Panc1 (cell line): ENCODE measurements around the gene PSRC1. TPM values are rescaled to one million over a fixed set of nuclear protein-coding genes. Genes with fewer than 3 reads are reported as not detected.
"Not testable (repeated sequence)": the region's sequence is repeated elsewhere in the genome, so short reads cannot be mapped to it uniquely, and the experiment has no call there.

Experiments used
- ATAC-seq: fragments of 200-7000 bp; cut with Tn5 transposase; 2 replicates; pipeline ENCODE4 v1.9.1; 2020; ENCODE audit warnings: mild to moderate bottlenecking, moderate library complexity
- BruUV-seq: library from RNA; stranded (reverse); fragments of 400-500 nt; replicated peaks from 2 replicates; lab custom pipeline; 2021; lab: Mats Ljungman, UMichigan
- CTCF ChIA-PET: fragments of 300-600 bp; sonication (Branson Sonifier 250); formaldehyde crosslinking; loops from one replicate; lab custom pipeline; 2022; ENCODE audit warnings: antibody characterized with exemption; lab: Charles Lee
- POLR2A ChIA-PET: fragments of 300-600 bp; sonication (Branson Sonifier 250); formaldehyde crosslinking; loops from one replicate; lab custom pipeline; 2022; ENCODE audit warnings: antibody characterized with exemption; lab: Charles Lee
- DNase-seq: peaks from one replicate; pipeline ENCODE4 v3.0.0-alpha.2; 2010; ENCODE audit warnings: low read depth, low spot score
- H3K27ac ChIP-seq: 2 replicates; pipeline ENCODE4 v1.5.1; 2011; ENCODE audit warnings: mild to moderate bottlenecking, low read length, inconsistent platforms
- H3K27me3 ChIP-seq: fragments of 200-500 bp; sonication (Bioruptor generic); 2 replicates; pipeline ENCODE4 v1.6.0; 2014; ENCODE audit warnings: low read length, inconsistent platforms; ENCODE audit not compliant: control insufficient read depth, insufficient read depth
- H3K36me3 ChIP-seq: fragments of 200-500 bp; sonication (Bioruptor generic); 2 replicates; pipeline ENCODE4 v1.5.1; 2014; ENCODE audit warnings: inconsistent platforms, mild to moderate bottlenecking, low read length, moderate library complexity; ENCODE audit not compliant: control insufficient read depth, insufficient read depth
- H3K4me1 ChIP-seq: 2 replicates; pipeline ENCODE4 v1.5.1; 2011; ENCODE audit warnings: inconsistent platforms, mild to moderate bottlenecking, low read length, moderate library complexity; ENCODE audit not compliant: control insufficient read depth, insufficient read depth
- H3K4me3 ChIP-seq, 2 experiments: 2 replicates each; pipeline ENCODE4 v1.5.1; 2011 to 2012; ENCODE audit warnings: low read depth in 2 of 2, low read length in 2 of 2, mild to moderate bottlenecking in 2 of 2, inconsistent platforms in 1 of 2, moderate library complexity in 1 of 2
- H3K9me3 ChIP-seq: fragments of 200-500 bp; sonication (Bioruptor generic); 2 replicates; pipeline ENCODE4 v1.5.1; 2014; ENCODE audit warnings: low read depth, mild to moderate bottlenecking, inconsistent platforms, low read length, moderate library complexity; ENCODE audit not compliant: control insufficient read depth, insufficient read depth
- POLR2AphosphoS5 ChIP-seq: IDR thresholded peaks from 2 replicates; pipeline ENCODE4 v1.6.1; 2012; ENCODE audit warnings: mild to moderate bottlenecking, low read depth, low read length, moderate library complexity
- REST ChIP-seq, 2 experiments: IDR thresholded peaks; 2 replicates each; pipeline ENCODE4 v1.6.1; 2011 to 2012; ENCODE audit warnings: low read depth in 2 of 2, control low read depth in 1 of 2, low read length in 1 of 2, mild to moderate bottlenecking in 1 of 2, moderate library complexity in 1 of 2; ENCODE audit not compliant: insufficient read depth in 1 of 2
- SIN3A ChIP-seq: IDR thresholded peaks from 2 replicates; pipeline ENCODE4 v1.6.1; 2012; ENCODE audit warnings: low read depth, mild to moderate bottlenecking, low read length, moderate library complexity, borderline replicate concordance; ENCODE audit not compliant: insufficient read depth
- TCF7L2 ChIP-seq: IDR thresholded peaks from 2 replicates; pipeline ENCODE4 v1.6.1; 2011; ENCODE audit warnings: mild to moderate bottlenecking, low read depth, low read length, inconsistent platforms
- in situ Hi-C: cut with HindIII; loops from 2 replicates; pipeline ENCODE4 v1.10.0; 2016; ENCODE audit warnings: low sequenced_read_pairs, low pct_unique_long_range_greater_than_20kb
- intact Hi-C: fragments of 100-400 bp; cut with micrococcal nuclease; formaldehyde crosslinking; loops from one replicate; pipeline ENCODE4 v1.10.0; 2022; ENCODE audit not compliant: unreplicated experiment
- total RNA-seq: library from RNA; stranded (reverse); gene quantifications from one replicate; pipeline ENCODE4 v1.2.1, GENCODE V29; 2021; ENCODE audit not compliant: unreplicated experiment
- TF ChIP-seq, protein P1 (sequence below): fragments of 450-650 bp; IDR thresholded peaks from 2 replicates; pipeline ENCODE4 v1.5.1; 2017; ENCODE audit warnings: mild to moderate bottlenecking

The PSRC1 gene
- total RNA-seq, 1 experiment from 2014 or later = 40.6 TPM

DNA sequence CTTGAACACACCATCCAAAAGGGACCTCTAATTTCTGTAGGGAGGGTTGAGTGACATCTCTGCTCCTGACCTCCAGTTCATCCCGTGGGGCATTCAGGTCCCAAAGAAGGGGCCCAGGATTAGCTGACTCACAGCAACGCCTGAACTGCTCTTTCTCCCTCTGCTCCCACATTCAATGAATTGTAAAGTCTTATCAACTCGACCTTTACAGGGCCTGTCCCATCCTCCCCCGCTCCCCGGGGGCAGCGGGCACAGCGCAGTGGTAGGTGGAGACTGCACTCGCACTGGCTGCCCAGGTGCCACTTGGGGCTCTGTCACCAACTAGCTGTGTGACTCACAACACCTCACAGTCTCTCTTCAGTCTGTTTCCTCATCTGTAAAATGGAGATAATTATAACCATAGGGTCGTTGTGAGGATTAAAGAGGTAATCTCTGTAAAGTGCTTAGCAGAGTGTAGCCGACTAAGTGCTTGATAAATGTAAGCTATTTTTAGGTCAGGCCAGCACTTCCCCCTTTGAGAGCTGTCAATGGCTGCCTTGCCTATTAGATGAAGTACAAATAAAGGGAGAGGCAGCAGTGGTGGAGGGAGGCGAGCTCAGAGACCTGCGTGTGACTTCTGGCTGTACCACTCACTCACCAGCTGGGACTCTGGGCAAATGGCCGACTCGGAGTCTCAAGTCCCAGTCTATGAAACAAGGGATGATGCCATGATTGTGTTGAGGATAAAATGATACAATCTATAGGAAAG, 24.5 kb upstream of the PSRC1 start:
- no peaks in the 10 kb centered on the region for H3K27me3 ChIP-seq
- ATAC-seq (no peak), DNase-seq (no peak)
- intact Hi-C loops = no loop called here
- no peaks in the 10 kb centered on the region for H3K9me3 ChIP-seq
- no TSS peak for BruUV-seq
- ChIA-PET POLR2A (interaction anchor here (0.6 kb wide), 1 partner anchor 11 kb away, joined by 3 read pairs; no protein-coding TSS in a partner anchor), CTCF (no interaction called here)
- TF ChIP-seq SIN3A = no peak
- TF ChIP-seq, protein P1, sequence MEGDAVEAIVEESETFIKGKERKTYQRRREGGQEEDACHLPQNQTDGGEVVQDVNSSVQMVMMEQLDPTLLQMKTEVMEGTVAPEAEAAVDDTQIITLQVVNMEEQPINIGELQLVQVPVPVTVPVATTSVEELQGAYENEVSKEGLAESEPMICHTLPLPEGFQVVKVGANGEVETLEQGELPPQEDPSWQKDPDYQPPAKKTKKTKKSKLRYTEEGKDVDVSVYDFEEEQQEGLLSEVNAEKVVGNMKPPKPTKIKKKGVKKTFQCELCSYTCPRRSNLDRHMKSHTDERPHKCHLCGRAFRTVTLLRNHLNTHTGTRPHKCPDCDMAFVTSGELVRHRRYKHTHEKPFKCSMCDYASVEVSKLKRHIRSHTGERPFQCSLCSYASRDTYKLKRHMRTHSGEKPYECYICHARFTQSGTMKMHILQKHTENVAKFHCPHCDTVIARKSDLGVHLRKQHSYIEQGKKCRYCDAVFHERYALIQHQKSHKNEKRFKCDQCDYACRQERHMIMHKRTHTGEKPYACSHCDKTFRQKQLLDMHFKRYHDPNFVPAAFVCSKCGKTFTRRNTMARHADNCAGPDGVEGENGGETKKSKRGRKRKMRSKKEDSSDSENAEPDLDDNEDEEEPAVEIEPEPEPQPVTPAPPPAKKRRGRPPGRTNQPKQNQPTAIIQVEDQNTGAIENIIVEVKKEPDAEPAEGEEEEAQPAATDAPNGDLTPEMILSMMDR = no peak
- no peak for TF ChIP-seq POLR2AphosphoS5
- no peak for TF ChIP-seq REST (IDR thresholded peaks at IDR 0.05; ENCODE audit: insufficient read depth in 1 of 2, low read depth in 2 of 2, low read length in 1 of 2)
- no peak for TF ChIP-seq TCF7L2
- H3K4me3 ChIP-seq = no peak overlapping the region
- in situ Hi-C loops = no loop called here
- no peaks in the 10 kb centered on the region for H3K36me3 ChIP-seq
- H3K27ac ChIP-seq = no peak overlapping the region
- H3K4me1 ChIP-seq = no peaks in the 10 kb centered on the region

DNA sequence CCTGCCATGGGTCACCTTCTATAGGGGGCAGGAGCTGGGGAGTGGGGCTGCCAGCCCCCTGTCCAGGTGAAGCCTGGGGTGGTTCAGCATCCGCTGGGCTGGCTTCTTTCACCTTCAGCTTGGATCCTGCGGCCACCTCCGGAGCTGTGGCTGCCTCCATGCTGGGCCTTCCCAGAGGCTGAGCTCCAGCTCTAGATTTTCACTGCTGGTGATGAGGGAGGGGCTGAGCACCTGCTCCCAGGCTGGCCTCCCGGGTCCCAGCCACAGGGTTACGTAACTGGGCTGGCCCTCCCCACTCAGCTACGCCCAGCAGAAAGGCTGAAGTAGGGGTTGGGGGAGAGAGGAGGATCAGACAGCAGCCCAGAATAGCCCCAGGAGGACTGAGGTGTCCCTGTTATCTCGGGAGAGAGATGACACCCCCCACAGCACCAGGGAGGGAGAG, 23.9 kb upstream of the PSRC1 start, which contains the start of gene MYBPHL:
Gene MYBPHL (minus strand): TSS at position 180 of the 442 bp plus-strand sequence. CDS start 20 bp downstream, at position 160.
- H3K27me3 ChIP-seq = no peaks in the 10 kb centered on the region
- no peak for DNase-seq
- H3K27ac ChIP-seq = no peak within 1 kb of the TSS
- in situ Hi-C loops = no loop called here
- H3K9me3 ChIP-seq = no peaks in the 10 kb centered on the region
- ChIA-PET CTCF (no interaction called here), POLR2A (interaction anchor here (0.6 kb wide), 1 partner anchor 11 kb away, joined by 3 read pairs; no protein-coding TSS in a partner anchor)
- no peaks in the 10 kb centered on the region for H3K36me3 ChIP-seq
- TF ChIP-seq, protein P1 = no peak
- no peak for TF ChIP-seq REST (IDR thresholded peaks at IDR 0.05; ENCODE audit: insufficient read depth in 1 of 2, low read depth in 2 of 2, low read length in 1 of 2)
- TF ChIP-seq TCF7L2 = no peak
- no peak for TF ChIP-seq SIN3A
- no peak for TF ChIP-seq POLR2AphosphoS5
- H3K4me1 ChIP-seq = no peaks in the 10 kb centered on the region
- BruUV-seq = no TSS peak
- no peak within 1 kb of the TSS for H3K4me3 ChIP-seq
- no peak for ATAC-seq
- intact Hi-C loops = no loop called here

DNA sequence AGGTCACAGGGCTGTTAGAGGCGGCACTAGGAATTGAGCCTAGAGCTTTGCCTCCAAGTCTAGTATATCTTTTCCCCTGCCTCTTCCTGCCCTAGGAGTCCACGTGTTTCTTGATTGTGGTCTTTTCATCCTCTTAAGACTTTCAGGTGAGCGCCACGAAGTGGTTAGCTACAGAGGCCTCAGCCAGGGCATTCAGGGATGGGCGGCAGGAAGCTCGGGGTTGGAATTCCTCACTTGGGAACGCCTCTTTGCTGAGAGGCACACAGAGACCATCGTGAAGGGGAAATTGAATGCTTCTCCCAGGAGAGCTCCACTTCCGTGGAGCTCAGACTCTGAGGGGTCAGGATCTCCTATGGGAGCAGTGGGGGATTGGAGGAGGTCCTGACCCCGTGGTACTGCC, 23.0 kb upstream of the PSRC1 start:
- in situ Hi-C loops, H3K9me3 ChIP-seq, POLR2A ChIA-PET, H3K27ac ChIP-seq, intact Hi-C loops, H3K4me1 ChIP-seq, DNase-seq, CTCF ChIA-PET, ATAC-seq, H3K36me3 ChIP-seq, BruUV-seq, H3K27me3 ChIP-seq, H3K4me3 ChIP-seq: not testable (repeated sequence)
